Measurements from ENCODE around the gene TEX22. TPM values are rescaled to one million over a fixed set of nuclear protein-coding genes. Genes with fewer than 3 reads are reported as not detected.

Gene TEX22
- total and polyA plus RNA-seq, 2 donors (not counting 1 experiment from before 2014, with no cell fraction given): 1.7 to 7.0 TPM

- WGBS (ENCODE audit: insufficient coverage): 95% methylated on average over 13 of the region's 25 CpGs
- TF ChIP-seq EZH2 (IDR thresholded peaks at IDR 0.05; ENCODE audit: borderline replicate concordance, insufficient read depth, low read depth, low read length, poor library complexity, severe bottlenecking): no peak
- peaks cover 0 to 36% (median 15%) of the 10 kb centered on the region in 4 experiments for H3K27me3 ChIP-seq (replicated peaks in 1 of 4; ENCODE audit: control extremely low read depth in 1 of 4, control insufficient read depth in 3 of 4, insufficient read depth in 4 of 4, low read length in 3 of 4)
- Mint-ChIP-seq H3K27ac (no peak overlapping the region), H3K4me3 (peak overlapping the region; percentile 83), H3K4me1 (peaks cover 27% of the 10 kb centered on the region), H3K9me3 (ENCODE audit: insufficient read depth) (no peaks in the 10 kb centered on the region), H3K27me3 (peaks cover 11% of the 10 kb centered on the region)
- no peak overlapping the region for H3K27ac ChIP-seq (ENCODE audit: low read length in 2 of 2)
- intact Hi-C loops (cut with micrococcal nuclease): loop anchor here (1.0 to 2.0 kb wide), 3 partner anchors 17 to 75 kb away; partner anchors contain the start of genes TEDC1 and TEX22
- H3K4me2 ChIP-seq (replicated peaks; ENCODE audit: low read depth, low read length, poor library complexity, severe bottlenecking): peak overlapping the region; percentile 83
- peaks cover 32 to 36% of the 10 kb centered on the region in 2 donors for H3K4me1 ChIP-seq (ENCODE audit: control insufficient read depth in 2 of 2, insufficient read depth in 2 of 2, low read length in 2 of 2)
- H4K20me1 ChIP-seq (ENCODE audit: control insufficient read depth, insufficient read depth, low read length, poor library complexity, severe bottlenecking): peaks cover 11% of the 10 kb centered on the region
- ATAC-seq (ENCODE audit: low read depth): no peak
- ChIA-PET CTCF (interaction anchor here (1.1 to 1.7 kb wide), 3 partner anchors 12 to 74 kb away, joined by 3 to 8 read pairs (median 5); no protein-coding TSS in a partner anchor), POLR2A (interaction anchor here (0.7 kb wide), 1 partner anchor 108 kb away, joined by 10 read pairs; no protein-coding TSS in a partner anchor)
- peaks cover 11% of the 10 kb centered on the region for H3K79me2 ChIP-seq (ENCODE audit: control insufficient read depth, insufficient read depth, low read length)
- no peaks in the 10 kb centered on the region for H3K36me3 ChIP-seq (replicated peaks in 1 of 2; ENCODE audit: control extremely low read depth in 1 of 2, control insufficient read depth in 1 of 2, extremely low read depth in 1 of 2, insufficient read depth in 2 of 2, low read length in 1 of 2)
- DNase-seq: no peak
- H3K4me3 ChIP-seq (ENCODE audit: control extremely low read depth in 1 of 5, extremely low read depth in 1 of 5, insufficient read depth in 1 of 5, low read depth in 2 of 5, low read length in 4 of 5): peak overlapping the region in 3 of 5 experiments; percentile 49 to 71 (median 57)
- peaks cover 0 to 7% (median 0%) of the 10 kb centered on the region in 3 donors for H3K9me3 ChIP-seq (ENCODE audit: control extremely low read depth in 1 of 3, control insufficient read depth in 2 of 3, insufficient read depth in 1 of 3, low read length in 2 of 3)
- H2AFZ ChIP-seq (ENCODE audit: insufficient read depth, low read depth, low read length, poor library complexity, severe bottlenecking): peak overlapping the region; percentile 74
- H3K9ac ChIP-seq (ENCODE audit: low read length): peak overlapping the region; percentile 60
Observed at GRCh38 chr14:105415481-105416428, 17.4 kb downstream of the TEX22 start.

- H3K36me3 ChIP-seq (replicated peaks in 1 of 2; ENCODE audit: control extremely low read depth in 1 of 2, control insufficient read depth in 1 of 2, extremely low read depth in 1 of 2, insufficient read depth in 2 of 2, low read length in 1 of 2): no peaks in the 10 kb centered on the region
- peaks cover 0 to 32% (median 14%) of the 10 kb centered on the region in 4 experiments for H3K27me3 ChIP-seq (replicated peaks in 1 of 4; ENCODE audit: control extremely low read depth in 1 of 4, control insufficient read depth in 3 of 4, insufficient read depth in 4 of 4, low read length in 3 of 4)
- TF ChIP-seq EZH2 (IDR thresholded peaks at IDR 0.05; ENCODE audit: borderline replicate concordance, insufficient read depth, low read depth, low read length, poor library complexity, severe bottlenecking): no peak
- WGBS (ENCODE audit: insufficient coverage): 95% methylated on average over 4 of the region's 11 CpGs
- H3K79me2 ChIP-seq (ENCODE audit: control insufficient read depth, insufficient read depth, low read length): peaks cover 20% of the 10 kb centered on the region
- Mint-ChIP-seq H3K4me1 (peaks cover 31% of the 10 kb centered on the region), H3K27ac (no peak overlapping the region), H3K4me3 (peak overlapping the region; percentile 19), H3K9me3 (ENCODE audit: insufficient read depth) (no peaks in the 10 kb centered on the region), H3K27me3 (peaks cover 11% of the 10 kb centered on the region)
- H3K4me2 ChIP-seq (replicated peaks; ENCODE audit: low read depth, low read length, poor library complexity, severe bottlenecking): no peak overlapping the region
- intact Hi-C loops (cut with micrococcal nuclease): no loop called here
- DNase-seq (no peak), ATAC-seq (ENCODE audit: low read depth) (no peak)
- POLR2A ChIA-PET: interaction anchor here (1.2 kb wide), 1 partner anchor 64 kb away, joined by 7 read pairs; no protein-coding TSS in a partner anchor
- no peak overlapping the region for H3K27ac ChIP-seq (ENCODE audit: low read length in 2 of 2)
- no peak overlapping the region for H3K4me3 ChIP-seq (ENCODE audit: control extremely low read depth in 1 of 5, extremely low read depth in 1 of 5, insufficient read depth in 1 of 5, low read depth in 2 of 5, low read length in 4 of 5)
- peaks cover 0 to 7% (median 0%) of the 10 kb centered on the region in 3 donors for H3K9me3 ChIP-seq (ENCODE audit: control extremely low read depth in 1 of 3, control insufficient read depth in 2 of 3, insufficient read depth in 1 of 3, low read length in 2 of 3)
- H3K9ac ChIP-seq (ENCODE audit: low read length): no peak overlapping the region
- CTCF ChIA-PET: interaction anchor here (1.4 to 1.8 kb wide), 3 partner anchors 13 to 64 kb away, joined by 3 to 5 read pairs (median 5); no protein-coding TSS in a partner anchor
- H4K20me1 ChIP-seq (ENCODE audit: control insufficient read depth, insufficient read depth, low read length, poor library complexity, severe bottlenecking): peaks cover 18% of the 10 kb centered on the region
- H3K4me1 ChIP-seq (ENCODE audit: control insufficient read depth in 2 of 2, insufficient read depth in 2 of 2, low read length in 2 of 2): peaks cover 35 to 38% of the 10 kb centered on the region in 2 donors
- no peak overlapping the region for H2AFZ ChIP-seq (ENCODE audit: insufficient read depth, low read depth, low read length, poor library complexity, severe bottlenecking)
Observed at GRCh38 chr14:105416671-105417070, 18.3 kb downstream of the TEX22 start.
